Effector memory CD8-positive, alpha-beta T cell (primary cell): ENCODE results near the gene MAD2L2.
A peak's percentile ranks its signal among the peaks of the same experiment; 100 is the strongest.

Experiments
- ATAC-seq: fragments of 150-1000 bp; cut with Tn5 transposase; replicated peaks from 2 replicates; pipeline ENCODE4 v1.10.0; 2021; ENCODE audit warnings: mild to moderate bottlenecking, moderate library complexity
- DNase-seq, 3 experiments: peaks; one replicate each; pipeline ENCODE4 v3.0.0; 2021
- H3K27ac Mint-ChIP-seq, 2 donors: one replicate each; pipeline ENCODE4 v1.8.0; 2022; ENCODE audit warnings: mild to moderate bottlenecking in 2 of 2, mixed read lengths in 2 of 2, moderate library complexity in 2 of 2
- H3K27me3 Mint-ChIP-seq, 2 donors: one replicate each; pipeline ENCODE4 v1.8.0; 2022; ENCODE audit warnings: mixed read lengths in 2 of 2
- H3K36me3 Mint-ChIP-seq: one replicate; pipeline ENCODE4 v1.8.0; 2022; ENCODE audit warnings: mild to moderate bottlenecking, moderate library complexity, mixed read lengths; ENCODE audit not compliant: insufficient read depth
- H3K4me1 Mint-ChIP-seq, 2 donors: one replicate each; pipeline ENCODE4 v1.8.0; 2022; ENCODE audit warnings: low read depth in 2 of 2, mixed read lengths in 2 of 2
- H3K4me3 Mint-ChIP-seq, 2 donors: one replicate each; pipeline ENCODE4 v1.8.0; 2022; ENCODE audit warnings: mild to moderate bottlenecking in 2 of 2, mixed read lengths in 2 of 2, moderate library complexity in 2 of 2
- H3K9me3 Mint-ChIP-seq, 2 donors: one replicate each; pipeline ENCODE4 v1.8.0; 2022; ENCODE audit warnings: mixed read lengths in 2 of 2

MAD2L2 gene

DNA sequence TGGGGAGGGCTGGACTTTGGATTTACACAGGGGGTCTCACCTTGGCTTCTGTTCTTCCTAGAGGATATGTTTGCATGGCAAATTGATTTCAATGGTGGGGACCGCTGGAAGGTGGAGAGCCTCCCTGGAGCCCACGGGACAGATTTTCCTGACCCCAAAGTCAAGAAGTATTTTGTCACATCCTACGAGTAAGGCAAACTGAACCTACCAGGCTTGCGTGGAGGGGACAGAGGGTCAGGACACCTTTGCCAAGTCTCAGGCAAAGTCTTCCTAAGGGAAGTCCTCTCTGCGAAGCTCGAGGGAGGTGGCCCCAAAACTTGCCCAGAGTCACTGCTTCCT, 9.8 kb downstream of the MAD2L2 start:
- no peak overlapping the region for H3K27ac Mint-ChIP-seq
- peaks cover 29% of the 10 kb centered on the region for H3K36me3 Mint-ChIP-seq
- H3K27me3 Mint-ChIP-seq = no peaks in the 10 kb centered on the region
- H3K4me3 Mint-ChIP-seq = no peak overlapping the region
- no peaks in the 10 kb centered on the region for H3K9me3 Mint-ChIP-seq
- DNase-seq = no peak
- H3K4me1 Mint-ChIP-seq = peaks cover 5 to 10% of the 10 kb centered on the region in 2 donors
- ATAC-seq = no peak

DNA sequence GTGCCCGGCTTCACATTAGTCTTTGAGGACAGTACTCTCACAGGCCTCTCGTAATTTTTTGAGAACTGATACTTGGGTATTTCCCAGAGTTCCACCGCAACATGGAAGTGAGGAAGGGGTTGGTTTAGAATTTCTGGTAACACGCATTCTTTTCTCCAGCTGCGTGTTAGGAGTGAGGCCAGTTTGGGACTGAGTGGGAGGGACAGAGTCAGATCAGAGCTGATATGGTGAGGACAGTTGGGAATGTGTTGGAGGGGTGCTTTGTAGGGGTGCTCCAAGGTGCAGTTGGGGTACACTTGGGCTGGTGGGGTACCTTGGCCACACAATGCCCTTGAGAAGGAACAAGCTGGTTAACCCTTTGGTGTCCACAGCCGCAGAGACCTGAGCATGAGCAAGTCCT, 10.2 kb downstream of the MAD2L2 start:
- H3K27ac Mint-ChIP-seq = no peak overlapping the region

DNA sequence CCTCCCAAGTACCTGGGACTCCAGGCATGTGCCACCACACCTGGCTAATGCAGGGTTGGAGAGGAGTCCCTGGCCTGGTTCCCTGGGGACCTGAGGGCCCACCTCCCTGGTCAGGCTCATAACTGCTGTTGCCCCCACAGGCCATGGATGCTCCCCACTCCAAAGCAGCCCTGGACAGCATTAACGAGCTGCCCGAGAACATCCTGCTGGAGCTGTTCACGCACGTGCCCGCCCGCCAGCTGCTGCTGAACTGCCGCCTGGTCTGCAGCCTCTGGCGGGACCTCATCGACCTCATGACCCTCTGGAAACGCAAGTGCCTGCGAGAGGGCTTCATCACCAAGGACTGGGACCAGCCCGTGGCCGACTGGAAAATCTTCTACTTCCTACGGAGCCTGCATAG, 12.4 kb downstream of the MAD2L2 start:
- ATAC-seq = no peak
- Mint-ChIP-seq H3K4me3 (no peak overlapping the region), H3K27ac (no peak overlapping the region)

More for the DNA sequence above, 10.2 kb downstream of the MAD2L2 start:
- ATAC-seq = no peak
- H3K27me3 Mint-ChIP-seq = no peaks in the 10 kb centered on the region
- H3K9me3 Mint-ChIP-seq = no peaks in the 10 kb centered on the region
- H3K4me1 Mint-ChIP-seq = peaks cover 6 to 10% of the 10 kb centered on the region in 2 donors
- no peak for DNase-seq
- H3K36me3 Mint-ChIP-seq = peaks cover 33% of the 10 kb centered on the region
- no peak overlapping the region for H3K4me3 Mint-ChIP-seq

DNA sequence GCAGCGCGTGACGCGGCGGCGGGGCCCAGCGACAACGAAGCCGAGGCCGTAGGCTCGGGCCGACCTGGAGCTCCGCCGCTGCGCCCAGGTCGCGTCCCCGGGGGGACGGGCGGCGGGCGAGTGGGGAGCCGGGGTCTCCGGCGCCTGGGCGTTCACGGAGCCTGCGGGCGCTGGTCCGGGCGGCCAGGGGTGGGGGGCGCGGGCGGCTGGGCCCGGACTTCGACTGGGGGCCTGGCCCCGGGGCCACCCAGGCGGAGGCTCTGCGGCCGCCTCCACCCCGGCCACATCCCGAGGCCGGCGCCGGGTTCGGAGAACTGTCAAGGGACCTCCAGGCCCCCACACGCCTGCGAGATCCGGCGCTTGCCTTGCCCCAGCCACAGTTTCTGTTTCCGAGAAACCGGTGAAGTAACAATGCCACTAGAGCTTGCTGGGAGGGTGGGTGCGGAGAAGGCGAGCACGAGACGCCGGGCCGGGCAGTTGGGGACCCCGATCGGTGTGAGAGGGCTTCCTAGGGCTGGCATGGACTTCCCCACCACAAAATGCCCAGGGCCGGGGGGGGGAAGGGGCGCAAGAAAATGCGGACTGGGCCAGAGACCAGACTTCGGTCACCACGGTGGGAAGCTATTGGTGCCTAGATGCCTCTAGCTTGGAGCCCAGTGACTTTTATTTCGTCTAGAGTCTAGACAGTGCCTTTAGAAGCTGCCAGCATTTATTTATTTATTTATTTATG, 16.4 kb downstream of the MAD2L2 start:
- ATAC-seq (peak; percentile 75), DNase-seq (peak; percentile 46 to 59 (median 54))
- H3K36me3 Mint-ChIP-seq = peaks cover 15% of the 10 kb centered on the region
- H3K9me3 Mint-ChIP-seq = no peaks in the 10 kb centered on the region
- peaks cover 5 to 11% of the 10 kb centered on the region in 2 donors for H3K4me1 Mint-ChIP-seq
- peak overlapping the region; percentile 75 to 79 for H3K4me3 Mint-ChIP-seq
- H3K27ac Mint-ChIP-seq = peak overlapping the region in 1 of 2 donors; percentile 86
- no peaks in the 10 kb centered on the region for H3K27me3 Mint-ChIP-seq

More for the DNA sequence above, 12.4 kb downstream of the MAD2L2 start:
- no peaks in the 10 kb centered on the region for H3K9me3 Mint-ChIP-seq
- no peak for DNase-seq
- H3K4me1 Mint-ChIP-seq = peaks cover 9 to 10% of the 10 kb centered on the region in 2 donors
- H3K27me3 Mint-ChIP-seq = no peaks in the 10 kb centered on the region
- H3K36me3 Mint-ChIP-seq = peaks cover 20% of the 10 kb centered on the region

GRCh38 chr1:11661103-11661502, 19.8 kb downstream of the MAD2L2 start:
- Mint-ChIP-seq H3K27ac (no peak overlapping the region), H3K4me1 (peaks cover 0 to 11% of the 10 kb centered on the region in 2 donors), H3K27me3 (no peaks in the 10 kb centered on the region), H3K9me3 (no peaks in the 10 kb centered on the region), H3K36me3 (peaks cover 32% of the 10 kb centered on the region), H3K4me3 (no peak overlapping the region)
- DNase-seq = no peak
- ATAC-seq = no peak

GRCh38 chr1:11659748-11660147, 21.2 kb downstream of the MAD2L2 start:
- no peak overlapping the region for H3K27ac Mint-ChIP-seq
- H3K4me3 Mint-ChIP-seq = no peak overlapping the region
- DNase-seq (no peak), ATAC-seq (no peak)
- peaks cover 29% of the 10 kb centered on the region for H3K36me3 Mint-ChIP-seq
- peaks cover 4 to 11% of the 10 kb centered on the region in 2 donors for H3K4me1 Mint-ChIP-seq
- no peaks in the 10 kb centered on the region for H3K9me3 Mint-ChIP-seq
- no peaks in the 10 kb centered on the region for H3K27me3 Mint-ChIP-seq

DNA sequence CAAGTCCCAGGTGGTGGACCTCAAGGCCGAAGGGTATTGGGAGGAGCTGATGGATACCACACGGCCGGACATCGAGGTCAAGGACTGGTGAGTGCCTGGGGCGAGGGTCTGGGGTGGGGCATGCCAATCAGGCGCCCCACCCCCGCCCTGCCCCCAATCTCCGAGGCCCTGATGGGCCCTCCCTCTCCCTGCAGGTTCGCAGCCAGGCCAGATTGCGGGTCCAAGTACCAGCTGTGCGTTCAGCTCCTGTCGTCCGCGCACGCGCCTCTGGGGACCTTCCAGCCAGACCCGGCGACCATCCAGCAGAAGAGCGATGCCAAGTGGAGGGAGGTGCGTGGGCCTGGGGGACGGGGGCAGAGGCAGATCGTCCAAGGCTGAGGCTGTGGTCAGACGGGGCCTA, 22.4 kb downstream of the MAD2L2 start:
- DNase-seq = no peak
- no peak for ATAC-seq
- Mint-ChIP-seq H3K27me3 (no peaks in the 10 kb centered on the region), H3K9me3 (no peaks in the 10 kb centered on the region), H3K4me1 (peaks cover 4 to 9% of the 10 kb centered on the region in 2 donors), H3K36me3 (peaks cover 29% of the 10 kb centered on the region), H3K4me3 (no peak overlapping the region), H3K27ac (no peak overlapping the region)

GRCh38 chr1:11657654-11658053, 23.3 kb downstream of the MAD2L2 start:
- no peak for ATAC-seq
- Mint-ChIP-seq H3K27me3 (no peaks in the 10 kb centered on the region), H3K27ac (no peak overlapping the region), H3K36me3 (peaks cover 29% of the 10 kb centered on the region), H3K4me1 (peaks cover 4 to 9% of the 10 kb centered on the region in 2 donors), H3K9me3 (no peaks in the 10 kb centered on the region), H3K4me3 (no peak overlapping the region)
- no peak for DNase-seq

- ATAC-seq (peak; percentile 4), DNase-seq (no peak)
- peaks cover 29% of the 10 kb centered on the region for H3K36me3 Mint-ChIP-seq
- H3K9me3 Mint-ChIP-seq = no peaks in the 10 kb centered on the region
- no peaks in the 10 kb centered on the region for H3K27me3 Mint-ChIP-seq
- H3K4me3 Mint-ChIP-seq = peak overlapping the region; percentile 71 to 75
- H3K27ac Mint-ChIP-seq = no peak overlapping the region
- H3K4me1 Mint-ChIP-seq = peaks cover 14 to 21% of the 10 kb centered on the region in 2 donors
Measured at GRCh38 chr1:11654939-11655808, 25.8 kb downstream of the MAD2L2 start.

GRCh38 chr1:11654137-11654938, 26.6 kb downstream of the MAD2L2 start, which contains the start of the genes FBXO2 and FBXO44:
FBXO2 (minus strand) TSS chr1:11654429; CDS start chr1:11654340, 89 bp downstream.
FBXO44 (plus strand) TSS chr1:11654877; CDS start chr1:11655836, 959 bp downstream.
- DNase-seq = peak in 2 of 3 experiments; percentile 24 to 37
- Mint-ChIP-seq H3K4me3 (peak within 1 kb of the TSS; percentile 71 to 75), H3K4me1 (peaks cover 20 to 27% of the 10 kb centered on the region in 2 donors), H3K27ac (no peak within 1 kb of the TSS), H3K27me3 (no peaks in the 10 kb centered on the region), H3K9me3 (no peaks in the 10 kb centered on the region), H3K36me3 (peaks cover 23% of the 10 kb centered on the region)
- ATAC-seq = peak; percentile 44

DNA sequence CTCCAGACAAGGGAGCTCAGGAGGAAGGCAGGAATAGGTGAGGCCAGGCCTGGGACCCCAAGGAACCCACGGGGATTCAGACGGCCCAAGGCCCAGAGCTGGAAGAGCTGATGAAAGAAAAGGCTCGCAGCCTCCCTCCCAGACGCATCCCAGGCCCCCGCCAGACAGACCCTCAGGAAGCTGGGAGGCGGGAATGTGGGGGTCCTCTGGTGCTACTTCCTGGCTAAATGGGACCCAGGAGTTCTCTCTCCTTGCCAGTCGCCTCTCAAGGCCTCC, 27.1 kb downstream of the MAD2L2 start:
- no peak for ATAC-seq
- Mint-ChIP-seq H3K36me3 (peaks cover 23% of the 10 kb centered on the region), H3K27me3 (no peaks in the 10 kb centered on the region), H3K27ac (no peak overlapping the region), H3K4me1 (peaks cover 20 to 27% of the 10 kb centered on the region in 2 donors), H3K9me3 (no peaks in the 10 kb centered on the region), H3K4me3 (peak overlapping the region; percentile 71 to 75)
- no peak for DNase-seq

DNA sequence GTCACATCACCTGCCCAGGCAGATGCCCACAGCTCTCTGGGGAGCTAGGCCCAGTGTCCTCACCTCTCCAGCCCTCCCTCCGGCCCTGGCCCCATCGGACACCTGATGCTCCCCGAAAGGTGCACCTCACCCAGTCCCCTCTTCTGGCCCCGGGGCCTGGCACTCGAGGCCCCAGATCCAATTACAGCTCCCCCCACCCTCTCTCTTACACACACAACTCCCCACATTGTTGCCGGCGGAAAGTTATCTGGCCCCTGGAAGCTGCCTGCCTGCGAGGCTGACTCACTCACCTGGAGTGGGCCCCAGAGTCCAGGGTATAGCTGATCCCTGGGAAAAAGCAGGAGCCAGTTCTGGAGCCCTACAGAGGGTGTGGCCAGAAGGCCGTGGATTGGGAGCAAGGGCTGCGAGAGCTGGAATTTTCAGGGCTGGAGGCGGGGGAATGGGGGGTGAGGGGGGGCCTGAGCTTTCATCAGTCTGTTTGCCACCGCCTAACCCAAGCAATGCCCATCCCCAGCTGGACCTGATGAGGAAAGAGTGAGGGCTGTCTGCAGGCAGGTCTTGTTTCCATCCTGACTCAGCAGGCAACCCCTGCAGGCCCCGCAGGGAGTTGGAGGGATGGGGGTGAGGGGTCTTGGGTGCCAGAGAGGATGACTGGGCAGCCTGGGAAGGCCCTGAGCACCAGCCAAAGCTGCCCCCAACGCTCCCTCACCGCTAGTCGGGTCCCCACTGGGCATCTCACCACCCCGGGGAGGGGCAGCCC, 27.7 kb downstream of the MAD2L2 start:
- ATAC-seq (no peak), DNase-seq (no peak)
- Mint-ChIP-seq H3K9me3 (no peaks in the 10 kb centered on the region), H3K27ac (no peak overlapping the region), H3K4me1 (peaks cover 20 to 27% of the 10 kb centered on the region in 2 donors), H3K4me3 (peak overlapping the region; percentile 71 to 75), H3K27me3 (no peaks in the 10 kb centered on the region), H3K36me3 (peaks cover 23% of the 10 kb centered on the region)
